GM12878 (cell line): ENCODE measurements around the gene ELP2. TPM values are rescaled to one million over a fixed set of nuclear protein-coding genes. Genes with fewer than 3 reads are reported as not detected.

Source experiments
- ATAC-seq: fragments of 200-7000 bp; cut with Tn5 transposase; 3 replicates; pipeline ENCODE4 v1.9.1; 2020; ENCODE audit warnings: mild to moderate bottlenecking, moderate library complexity
- BruUV-seq: library from RNA; stranded (reverse); fragments of 400-500 nt; replicated peaks from 2 replicates; lab custom pipeline; 2021; lab: Mats Ljungman, UMichigan
- CTCF ChIA-PET: fragments of 300-600 bp; sonication (Branson Sonifier 250); formaldehyde crosslinking; extraction: SDS; loops from one replicate; lab custom pipeline; 2021; ENCODE audit warnings: inconsistent platforms; lab: Yijun Ruan, JAX
- POLR2A ChIA-PET: fragments of 350-600 bp; formaldehyde crosslinking; extraction: SDS; loops from one replicate; lab custom pipeline; 2021; ENCODE audit warnings: inconsistent platforms; lab: Charles Lee
- RAD21 ChIA-PET: fragments of 300-600 bp; sonication (Branson Sonifier 250); formaldehyde crosslinking; loops from one replicate; lab custom pipeline; 2023; ENCODE audit warnings: antibody characterized with exemption; ENCODE audit not compliant: unreplicated experiment; lab: Charles Lee
- SMC1A ChIA-PET: fragments of 300-600 bp; sonication (Branson Sonifier 250); formaldehyde crosslinking; loops from one replicate; lab custom pipeline; 2023; ENCODE audit not compliant: unreplicated experiment, uncharacterized antibody; lab: Charles Lee
- DNase-seq: peaks from one replicate; pipeline ENCODE4 v3.0.0-alpha.2; 2011; ENCODE audit warnings: low read depth, low spot score
- FAIRE-seq: peaks from 3 replicates; lab custom pipeline; 2011; peaks lifted over from hg19 to GRCh38; lab: Jason Lieb, UNC
- H2AFZ ChIP-seq: 2 replicates; pipeline ENCODE4 v1.6.0; 2011; ENCODE audit warnings: low read depth, low read length, control low read depth; ENCODE audit not compliant: control insufficient read depth
- H3K27ac ChIP-seq: 2 replicates; pipeline ENCODE4 v1.5.1; 2011; ENCODE audit warnings: control low read depth; ENCODE audit not compliant: control insufficient read depth, insufficient read depth
- H3K27me3 ChIP-seq, 2 experiments: replicated peaks in 1 of 2; 2 replicates each; pipeline versions ENCODE4 v1.6.0 to v1.6.1; 2011; ENCODE audit warnings: low read length in 1 of 2; ENCODE audit not compliant: control insufficient read depth in 2 of 2, insufficient read depth in 2 of 2
- H3K36me3 ChIP-seq, 2 experiments: 2 replicates each; pipeline ENCODE4 v1.5.1; 2011; ENCODE audit warnings: low read length in 1 of 2; ENCODE audit not compliant: control insufficient read depth in 2 of 2, insufficient read depth in 2 of 2
- H3K4me1 ChIP-seq: 2 replicates; pipeline ENCODE4 v1.6.1; 2011; ENCODE audit warnings: mild to moderate bottlenecking, low read length, moderate library complexity, mixed read lengths; ENCODE audit not compliant: control insufficient read depth, insufficient read depth
- H3K4me2 ChIP-seq: 2 replicates; pipeline ENCODE4 v1.6.0; 2011; ENCODE audit warnings: control low read depth; ENCODE audit not compliant: control insufficient read depth, insufficient read depth
- H3K4me3 ChIP-seq: fragments of 200-600 bp; sonication (generic); 2 replicates; pipeline ENCODE4 v1.5.1; 2016
- H3K79me2 ChIP-seq: 2 replicates; pipeline ENCODE4 v1.6.0; 2011; ENCODE audit warnings: low read length; ENCODE audit not compliant: control insufficient read depth, insufficient read depth
- H3K9ac ChIP-seq: 2 replicates; pipeline ENCODE4 v1.8.0; 2011; ENCODE audit warnings: low read length, control low read depth, mixed read lengths; ENCODE audit not compliant: control insufficient read depth, insufficient read depth
- H3K9me3 ChIP-seq: replicated peaks from 3 replicates; pipeline ENCODE4 v1.5.1; 2011; ENCODE audit warnings: mild to moderate bottlenecking, low read length; ENCODE audit not compliant: control insufficient read depth, insufficient read depth
- H4K20me1 ChIP-seq: 2 replicates; pipeline ENCODE4 v1.6.0; 2011; ENCODE audit not compliant: control insufficient read depth, insufficient read depth
- BHLHE40 ChIP-seq, 2 experiments: fragments of 450-650 bp in 1 of 2; IDR thresholded peaks; 2 replicates each; pipeline ENCODE4 v1.6.1; 2011 to 2017; ENCODE audit warnings: low read depth in 2 of 2, borderline replicate concordance in 1 of 2, improper control_type of control experiment in 1 of 2, low read length in 1 of 2, mild to moderate bottlenecking in 1 of 2
- CBFB ChIP-seq: IDR thresholded peaks from 2 replicates; pipeline ENCODE4 v1.6.1; 2016; ENCODE audit warnings: antibody characterized with exemption, low read depth
- CREM ChIP-seq: IDR thresholded peaks from 2 replicates; pipeline ENCODE4 v1.6.1; 2014; ENCODE audit warnings: antibody characterized with exemption, low read depth
- EGR1 ChIP-seq, 2 experiments: IDR thresholded peaks; 1 replicate in 1 of 2; 2 replicates in 1 of 2; pipeline ENCODE4 v1.6.1; 2011 to 2012; ENCODE audit warnings: low read depth in 2 of 2, low read length in 2 of 2, borderline replicate concordance in 1 of 2, mild to moderate bottlenecking in 1 of 2, moderate library complexity in 1 of 2
- ESRRA ChIP-seq: IDR thresholded peaks from 2 replicates; pipeline ENCODE4 v1.6.1; 2012; ENCODE audit warnings: mild to moderate bottlenecking, low read length, improper control_type of control experiment
- HDAC6 ChIP-seq: fragments of 200-600 bp; sonication (generic); IDR thresholded peaks from one replicate; pipeline ENCODE4 v1.8.0; 2017; ENCODE audit warnings: antibody characterized with exemption; ENCODE audit not compliant: unreplicated experiment
- KLF5 ChIP-seq: fragments of 450-650 bp; IDR thresholded peaks from 2 replicates; pipeline ENCODE4 v1.6.1; 2014; ENCODE audit warnings: mild to moderate bottlenecking; ENCODE audit not compliant: partially characterized antibody
- MEF2B ChIP-seq: fragments of 450-650 bp; IDR thresholded peaks from 2 replicates; pipeline ENCODE4 v1.6.1; 2018; ENCODE audit warnings: mild to moderate bottlenecking, moderate library complexity; ENCODE audit not compliant: partially characterized antibody, poor library complexity, severe bottlenecking
- NR2C1 ChIP-seq: fragments of 450-650 bp; IDR thresholded peaks from 2 replicates; pipeline ENCODE4 v1.6.1; 2017; ENCODE audit warnings: antibody characterized with exemption, mild to moderate bottlenecking, moderate library complexity
- NRF1 ChIP-seq: conservative IDR thresholded peaks from 2 replicates; pipeline ENCODE4 v1.6.1; 2011; ENCODE audit warnings: mild to moderate bottlenecking, low read depth, low read length, improper control_type of control experiment
- PAX8 ChIP-seq: fragments of 450-650 bp; IDR thresholded peaks from 2 replicates; pipeline ENCODE4 v1.6.1; 2017; ENCODE audit warnings: mild to moderate bottlenecking, moderate library complexity
- PKNOX1 ChIP-seq: fragments of 450-650 bp; IDR thresholded peaks from 2 replicates; pipeline ENCODE4 v1.6.1; 2016; ENCODE audit warnings: mild to moderate bottlenecking
- POLR2AphosphoS2 ChIP-seq: IDR thresholded peaks from 2 replicates; pipeline ENCODE4 v1.6.1; 2011; ENCODE audit warnings: low read depth, mild to moderate bottlenecking, low read length, improper control_type of control experiment, moderate library complexity
- RB1 ChIP-seq: fragments of 450-650 bp; formaldehyde crosslinking; IDR thresholded peaks from 2 replicates; pipeline ENCODE4 v1.6.1; 2017; ENCODE audit warnings: mild to moderate bottlenecking, borderline replicate concordance
- RCOR1 ChIP-seq: conservative IDR thresholded peaks from 2 replicates; pipeline ENCODE4 v1.6.1; 2012; ENCODE audit warnings: low read depth, low read length, improper control_type of control experiment
- SREBF2 ChIP-seq: IDR thresholded peaks from 2 replicates; pipeline ENCODE4 v1.6.1; 2012; ENCODE audit warnings: mild to moderate bottlenecking, low read length
- TAF1 ChIP-seq: IDR thresholded peaks from 2 replicates; pipeline ENCODE4 v1.6.1; 2011; ENCODE audit warnings: mild to moderate bottlenecking, low read depth, low read length, borderline replicate concordance
- USF2 ChIP-seq: IDR thresholded peaks from 2 replicates; pipeline ENCODE4 v1.6.1; 2011; ENCODE audit warnings: low read depth, low read length, improper control_type of control experiment, borderline replicate concordance
- ZNF24 ChIP-seq: fragments of 450-650 bp; IDR thresholded peaks from 2 replicates; pipeline ENCODE4 v1.6.1; 2017; ENCODE audit warnings: antibody characterized with exemption, mild to moderate bottlenecking
- ZNF274 ChIP-seq: IDR thresholded peaks from one replicate; pipeline ENCODE4 v1.8.0; 2011; ENCODE audit not compliant: insufficient read length, insufficient read depth
- ZNF384 ChIP-seq: IDR thresholded peaks from 2 replicates; pipeline ENCODE4 v1.6.1; 2012; ENCODE audit warnings: low read depth, mild to moderate bottlenecking, low read length, improper control_type of control experiment, borderline replicate concordance
- ZNF622 ChIP-seq: fragments of 450-650 bp; IDR thresholded peaks from 2 replicates; pipeline ENCODE4 v1.6.1; 2017; ENCODE audit warnings: mild to moderate bottlenecking, inconsistent platforms
- WGBS: methylation state at CpG from one replicate; pipeline ENCODE4 v1.1.6; 2016; ENCODE audit warnings: low lambda C conversion rate; ENCODE audit not compliant: insufficient replicate concordance, insufficient coverage; ENCODE audit errors: missing lambda C conversion rate; 5-methylcytosine and 5-hydroxymethylcytosine counted together
- in situ Hi-C: fragments of 300-500 bp; cut with MboI; formaldehyde crosslinking; loops from 9 replicates; pipeline ENCODE4 v1.14.3; 2018; ENCODE audit warnings: mixed read lengths
- intact Hi-C: fragments of 100-400 bp; cut with micrococcal nuclease; formaldehyde crosslinking; loops from one replicate; pipeline ENCODE4 v1.14.2; 2022; ENCODE audit not compliant: unreplicated experiment
- polyA plus RNA-seq, 11 experiments: library from polyadenylated mRNA; depleted of rRNA in 4 of 11; unstranded in 6 of 11; stranded (reverse) in 5 of 11; fragments of >200 nt; fragmentation: Nextera tagmentation in 4 of 11; fragmentation: Illumina TruSeq in 1 of 11; extraction: Ambion mirVana in 4 of 11; extraction: Trizol in 1 of 11; gene quantifications; 1 replicate in 1 of 11; 2 replicates in 10 of 11; pipeline versions ENCODE4 v1.2.1 to v1.2.3, GENCODE V29; 2011 to 2016; ENCODE audit warnings: inconsistent platforms in 2 of 11, missing spikeins in 2 of 11, low read depth in 1 of 11
- total RNA-seq, 4 experiments: library from RNA; depleted of rRNA in 3 of 4; stranded (reverse); fragments of >200 nt in 3 of 4; fragmentation: Illumina TruSeq in 1 of 4; extraction: Trizol in 1 of 4; gene quantifications; 2 replicates each; pipeline versions ENCODE4 v1.2.1 to v1.2.3, GENCODE V29; 2013 to 2021
- TF ChIP-seq, protein P1 (sequence below): IDR thresholded peaks from 2 replicates; pipeline ENCODE4 v1.6.1; 2011; ENCODE audit warnings: mild to moderate bottlenecking, low read depth, low read length, moderate library complexity; ENCODE audit not compliant: insufficient replicate concordance

ELP2 gene
- total and polyA plus RNA-seq, 10 of the 15 experiments (the other 5 are each of a cell fraction or from before 2014, with no cell fraction given), result 56.9 to 134 (median 88.5) TPM

- Histone ChIP-seq H3K4me2 (peak overlapping the region; percentile 64), H3K27me3 (no peaks in the 10 kb centered on the region), H3K36me3 (no peaks in the 10 kb centered on the region; a peak in 1 of 4 replicates), H4K20me1 (no peaks in the 10 kb centered on the region), H3K4me3 (peak overlapping the region; percentile 85), H3K4me1 (peaks cover 7% of the 10 kb centered on the region; the same call in 1 of the 2 replicates), H3K9me3 (peaks cover 3% of the 10 kb centered on the region; the same call in 2 of the 3 replicates), H3K9ac (peak overlapping the region; percentile 99), H3K27ac (peak overlapping the region; percentile 98), H3K79me2 (peaks cover 61% of the 10 kb centered on the region), H2AFZ (peak overlapping the region; percentile 98)
- in situ Hi-C loops (no loop called here), intact Hi-C loops (loop anchor here (2.0 to 5.0 kb wide), 2 partner anchors 62 to 112 kb away; partner anchors contain the start of gene RPRD1A)
- ChIA-PET POLR2A (interaction anchor here (0.6 to 2.4 kb wide), 6 partner anchors 9 to 229 kb away, joined by 3 to 7 read pairs (median 4); partner anchors contain the start of genes RMP24 and RPRD1A), RAD21 (interaction anchor here (0.6 to 3.3 kb wide), 5 partner anchors 33 to 314 kb away, joined by 3 to 11 read pairs (median 5); no protein-coding TSS in a partner anchor), SMC1A (interaction anchor here (0.8 to 1.2 kb wide), 3 partner anchors 21 to 107 kb away, joined by 3 read pairs; no protein-coding TSS in a partner anchor), CTCF (interaction anchor here (0.6 to 4.2 kb wide), 6 partner anchors 9 to 265 kb away, joined by 3 to 20 read pairs (median 6); no protein-coding TSS in a partner anchor)
- WGBS, result 1% methylated on average over 33 of the region's 37 CpGs
- no peak for FAIRE-seq
- no TSS peak for BruUV-seq
- DNase-seq, result no peak
- peak; percentile 30 for ATAC-seq
- TF ChIP-seq NR2C1 (no peak), EGR1 (IDR thresholded peaks at IDR 0.05; ENCODE audit: borderline replicate concordance in 1 of 2, low read depth in 2 of 2, low read length in 2 of 2) (no peak), ZNF274 (no peak), BHLHE40 (IDR thresholded peaks at IDR 0.05; ENCODE audit: borderline replicate concordance in 1 of 2, low read depth in 2 of 2, low read length in 1 of 2) (0 out of 4 replicates have a peak, but pooled peaks of 1 of the 2 experiments have one; percentile 13), SREBF2 (no peak), ESRRA (no peak), NRF1 (no peak), PKNOX1 (no peak), MEF2B (no peak), HDAC6 (no peak), KLF5 (no peak), CREM (no peak), CBFB (no peak), ZNF24 (no peak), ZNF622 (no peak), ZNF384 (no peak), TAF1 (no peak), PAX8 (no peak), RB1 (no peak; the same call in 1 of the 2 replicates), POLR2AphosphoS2 (no peak), RCOR1 (no peak), USF2 (no peak)
- TF ChIP-seq, protein P1, sequence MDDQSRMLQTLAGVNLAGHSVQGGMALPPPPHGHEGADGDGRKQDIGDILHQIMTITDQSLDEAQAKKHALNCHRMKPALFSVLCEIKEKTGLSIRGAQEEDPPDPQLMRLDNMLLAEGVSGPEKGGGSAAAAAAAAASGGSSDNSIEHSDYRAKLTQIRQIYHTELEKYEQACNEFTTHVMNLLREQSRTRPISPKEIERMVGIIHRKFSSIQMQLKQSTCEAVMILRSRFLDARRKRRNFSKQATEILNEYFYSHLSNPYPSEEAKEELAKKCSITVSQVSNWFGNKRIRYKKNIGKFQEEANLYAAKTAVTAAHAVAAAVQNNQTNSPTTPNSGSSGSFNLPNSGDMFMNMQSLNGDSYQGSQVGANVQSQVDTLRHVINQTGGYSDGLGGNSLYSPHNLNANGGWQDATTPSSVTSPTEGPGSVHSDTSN, result no peak
Observed at GRCh38 chr18:36128907-36129299, 796 bp upstream of the ELP2 start.
